HG03135 (cell line): Measurements from ENCODE around the gene TBC1D24.
"Not testable (repeated sequence)": the region's sequence is repeated elsewhere in the genome, so short reads cannot be mapped to it uniquely, and the experiment has no call there.

Source experiments
- ATAC-seq: cut with Tn5 transposase; IDR thresholded peaks from one replicate; pipeline ENCODE4 v1.9.1; 2021; ENCODE audit warnings: mild to moderate bottlenecking, moderate library complexity; ENCODE audit not compliant: unreplicated experiment

The TBC1D24 gene

DNA sequence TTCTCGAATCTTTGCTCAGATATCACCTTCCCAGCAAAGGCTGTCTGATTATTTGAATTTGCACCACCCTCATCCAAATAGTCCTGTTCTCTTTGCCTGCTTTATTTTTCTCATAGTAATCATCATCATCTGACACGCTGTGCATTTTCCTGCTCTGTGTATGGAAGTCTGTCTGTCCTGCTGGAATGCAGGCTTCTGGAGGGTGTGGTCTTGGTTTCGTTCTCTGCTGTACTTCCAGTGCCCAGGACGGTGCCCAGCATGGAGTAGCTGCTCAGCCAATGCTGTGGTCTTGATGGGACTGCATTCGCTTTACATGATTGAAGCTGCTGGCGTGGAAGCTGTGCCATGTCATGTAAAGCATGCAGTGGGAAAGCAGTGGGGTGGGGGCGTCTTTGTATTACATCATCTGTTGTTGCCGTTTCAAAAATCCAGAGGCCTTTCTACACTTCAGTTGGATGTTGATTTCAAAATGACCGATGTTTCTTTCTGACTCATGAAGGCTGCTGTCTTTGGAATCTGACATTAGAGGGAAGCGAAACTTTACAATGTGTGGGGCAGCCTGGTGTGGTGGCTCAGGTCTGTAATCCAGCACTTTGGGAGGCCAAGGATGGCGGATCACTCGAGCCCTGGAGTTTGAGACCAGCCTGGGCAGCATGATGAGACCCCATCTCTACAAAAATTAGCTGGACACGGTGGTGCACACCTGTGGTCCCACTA lies 79.9 kb downstream of the TBC1D24 start:
- not testable (repeated sequence) for ATAC-seq
